NCI-H510A treated with DMSO at 0.1 percent for 48 hours (cell line): ENCODE results near the gene PAFAH1B2.
"Not testable (repeated sequence)": the region's sequence is repeated elsewhere in the genome, so short reads cannot be mapped to it uniquely, and the experiment has no call there.

Source experiments
- DNase-seq: peaks from one replicate; lab custom pipeline; 2025; lab: John Stamatoyannopoulos, UW

The PAFAH1B2 gene

DNA sequence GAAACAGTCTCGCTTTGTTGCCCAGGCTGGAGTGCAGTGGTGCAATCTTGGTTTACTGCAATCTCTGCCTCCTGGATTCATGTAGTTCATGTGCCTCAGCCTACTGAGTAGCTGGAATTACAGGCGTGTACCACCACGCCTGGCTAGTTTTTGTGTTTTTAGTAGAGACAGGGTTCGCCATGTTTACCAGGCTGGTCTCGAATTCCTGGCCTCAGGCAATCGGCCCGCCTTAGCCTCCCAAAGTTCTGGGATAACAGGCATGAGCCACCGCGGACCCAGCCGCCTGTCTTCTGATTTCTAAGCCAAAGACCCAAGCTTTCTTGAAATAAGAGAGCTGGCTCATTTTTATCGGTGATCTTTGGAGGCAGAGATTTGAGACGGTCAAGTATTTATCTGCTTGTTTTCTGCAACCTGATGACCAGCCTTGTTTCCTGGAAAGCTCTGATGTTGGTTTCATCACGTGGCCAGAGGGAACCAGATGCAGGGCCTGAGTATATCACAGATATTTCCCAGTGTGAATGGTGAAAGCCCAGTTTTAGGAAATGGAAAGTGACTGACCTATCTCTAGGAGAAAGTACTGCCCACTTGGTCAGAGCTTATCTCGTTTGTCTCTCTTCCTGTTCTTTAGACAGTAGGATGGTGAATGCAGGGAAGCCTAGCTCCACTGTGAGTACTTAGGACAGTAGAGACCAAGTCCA lies 28.8 kb downstream of the PAFAH1B2 start:
- no peak for DNase-seq

DNA sequence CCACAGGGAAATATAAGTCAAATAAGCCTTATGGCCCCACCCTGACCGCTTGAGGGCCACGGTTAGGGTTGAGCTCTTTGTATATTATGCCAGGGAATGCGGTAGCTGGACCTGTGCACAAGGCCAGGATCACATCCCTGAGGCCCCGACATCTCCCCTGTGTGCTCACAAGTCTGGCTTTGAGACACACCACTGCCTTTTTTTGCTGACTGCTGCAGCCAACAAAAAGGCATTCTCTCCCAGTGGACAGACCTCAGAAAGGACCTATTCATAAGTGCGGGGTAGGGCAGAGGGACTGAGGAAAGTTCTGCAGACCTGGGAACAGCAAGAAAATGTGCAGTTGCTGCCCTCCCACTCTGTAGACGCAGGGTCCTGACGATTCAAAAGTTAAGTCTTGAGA lies 31.0 kb downstream of the PAFAH1B2 start:
- no peak for DNase-seq

DNA sequence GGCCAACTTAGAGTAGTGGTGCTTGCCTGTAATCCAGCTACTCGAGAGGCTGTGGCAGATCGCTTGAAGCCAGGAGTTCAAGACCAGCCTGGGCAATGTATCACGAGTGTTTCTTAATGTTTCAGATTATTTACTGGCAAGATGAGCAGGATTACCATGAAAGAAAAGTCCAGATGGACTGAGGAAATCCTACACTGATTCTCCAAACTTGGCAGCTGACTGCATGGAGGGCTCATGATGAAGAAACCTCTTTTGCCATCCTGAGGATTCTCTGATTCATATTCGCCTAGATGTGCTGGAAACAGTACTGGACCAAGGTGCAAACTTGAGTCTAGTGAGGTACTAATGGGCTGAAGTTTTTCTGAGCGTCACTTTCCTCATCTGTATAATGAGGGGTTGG lies 31.7 kb downstream of the PAFAH1B2 start:
- no peak for DNase-seq

DNA sequence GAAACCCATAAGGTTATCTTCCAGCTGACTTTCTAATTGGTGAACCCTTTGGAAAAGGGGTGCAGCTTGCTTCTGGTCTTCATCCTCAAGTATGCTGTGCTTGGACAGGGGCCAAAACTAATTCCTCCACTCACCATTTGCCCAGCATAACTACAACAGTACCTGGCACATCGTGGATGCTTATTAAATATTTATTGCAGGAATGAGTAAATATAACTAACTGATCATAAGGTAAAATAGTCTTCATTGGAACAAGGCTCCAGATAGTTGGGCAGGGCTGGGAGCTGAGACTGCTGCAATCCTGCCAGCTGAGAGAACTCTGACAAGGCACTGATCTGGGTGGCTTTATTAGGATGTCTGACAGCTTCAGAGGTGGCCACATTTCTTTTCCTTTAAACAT lies 32.1 kb downstream of the PAFAH1B2 start:
- no peak for DNase-seq

DNA sequence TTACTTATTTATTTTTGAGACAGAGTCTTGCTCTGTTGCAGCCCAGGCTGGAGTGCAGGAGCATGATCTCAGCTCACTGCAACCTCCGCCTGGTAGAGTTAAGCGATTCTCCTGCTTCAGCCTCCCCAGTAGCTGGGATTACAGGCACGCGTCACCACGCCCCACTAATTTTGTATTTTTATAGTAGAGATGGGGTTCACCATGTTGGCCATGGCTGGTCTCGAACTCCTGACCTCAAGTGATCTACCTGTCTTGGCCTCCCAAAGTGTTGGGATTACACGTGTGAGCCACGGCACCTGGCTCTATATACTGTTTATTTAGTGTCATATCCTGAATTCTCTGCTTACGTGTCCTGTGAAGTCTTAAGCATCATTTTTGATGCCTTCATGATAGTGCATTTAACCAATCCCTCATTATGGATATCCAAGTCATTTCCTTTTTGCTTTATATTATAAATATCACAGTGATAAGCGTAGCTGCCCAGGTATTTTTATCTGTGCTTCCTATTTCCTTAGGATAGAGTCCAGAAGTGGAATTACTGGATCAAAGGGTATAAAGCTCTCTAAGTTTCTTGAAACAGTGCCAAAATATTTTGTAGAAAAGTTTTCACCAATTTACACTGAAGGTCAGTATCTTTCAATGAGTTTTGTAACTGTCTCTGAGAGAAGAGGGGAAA lies 33.6 kb downstream of the PAFAH1B2 start:
- DNase-seq: no peak

DNA sequence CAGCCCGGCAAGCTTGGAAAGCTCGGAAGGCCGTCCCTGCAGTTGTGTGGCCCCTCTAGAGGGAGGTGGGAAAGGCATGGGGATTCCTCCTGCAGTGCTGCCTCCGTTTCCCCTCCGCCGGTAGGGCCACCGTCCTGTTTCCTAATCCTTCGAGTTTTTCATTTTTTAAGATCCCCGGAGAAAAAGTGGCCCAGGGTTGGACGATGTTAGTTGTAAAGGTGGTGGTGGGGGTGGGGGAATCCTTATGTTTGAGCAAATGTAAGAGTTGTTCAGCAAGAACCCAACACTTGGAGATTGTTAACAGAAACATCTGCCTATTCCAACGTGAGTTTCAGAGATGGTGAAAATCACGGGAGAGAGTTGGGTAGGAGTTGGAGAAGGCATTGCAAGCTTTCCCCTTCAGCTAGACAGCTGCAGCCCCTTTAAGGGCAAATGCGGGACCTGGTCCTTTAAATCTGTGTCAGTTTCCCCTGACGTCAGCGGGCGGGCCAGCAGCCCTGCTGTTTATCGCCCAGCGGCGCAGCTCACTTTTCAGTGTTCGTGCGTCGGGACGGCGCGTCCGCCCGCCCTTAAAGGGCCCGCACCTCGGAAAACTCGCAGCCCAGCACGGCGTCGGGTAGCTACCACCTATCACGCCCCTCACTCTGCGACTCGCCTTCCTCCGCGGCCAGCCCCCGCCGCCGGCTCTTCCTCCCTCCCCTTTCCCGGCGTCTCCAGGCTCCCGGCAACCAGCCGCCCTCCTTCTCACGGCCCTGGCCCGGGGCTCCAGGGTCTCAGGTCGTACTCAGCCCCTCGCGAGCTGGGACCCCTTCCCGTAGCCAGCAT lies 34.3 kb downstream of the PAFAH1B2 start, which contains the start of gene SIDT2:
SIDT2 (plus strand) TSS at position 534 of the 825 bp plus-strand sequence. CDS start 521 bp downstream, outside the sequence.
- peak; percentile 84 for DNase-seq

DNA sequence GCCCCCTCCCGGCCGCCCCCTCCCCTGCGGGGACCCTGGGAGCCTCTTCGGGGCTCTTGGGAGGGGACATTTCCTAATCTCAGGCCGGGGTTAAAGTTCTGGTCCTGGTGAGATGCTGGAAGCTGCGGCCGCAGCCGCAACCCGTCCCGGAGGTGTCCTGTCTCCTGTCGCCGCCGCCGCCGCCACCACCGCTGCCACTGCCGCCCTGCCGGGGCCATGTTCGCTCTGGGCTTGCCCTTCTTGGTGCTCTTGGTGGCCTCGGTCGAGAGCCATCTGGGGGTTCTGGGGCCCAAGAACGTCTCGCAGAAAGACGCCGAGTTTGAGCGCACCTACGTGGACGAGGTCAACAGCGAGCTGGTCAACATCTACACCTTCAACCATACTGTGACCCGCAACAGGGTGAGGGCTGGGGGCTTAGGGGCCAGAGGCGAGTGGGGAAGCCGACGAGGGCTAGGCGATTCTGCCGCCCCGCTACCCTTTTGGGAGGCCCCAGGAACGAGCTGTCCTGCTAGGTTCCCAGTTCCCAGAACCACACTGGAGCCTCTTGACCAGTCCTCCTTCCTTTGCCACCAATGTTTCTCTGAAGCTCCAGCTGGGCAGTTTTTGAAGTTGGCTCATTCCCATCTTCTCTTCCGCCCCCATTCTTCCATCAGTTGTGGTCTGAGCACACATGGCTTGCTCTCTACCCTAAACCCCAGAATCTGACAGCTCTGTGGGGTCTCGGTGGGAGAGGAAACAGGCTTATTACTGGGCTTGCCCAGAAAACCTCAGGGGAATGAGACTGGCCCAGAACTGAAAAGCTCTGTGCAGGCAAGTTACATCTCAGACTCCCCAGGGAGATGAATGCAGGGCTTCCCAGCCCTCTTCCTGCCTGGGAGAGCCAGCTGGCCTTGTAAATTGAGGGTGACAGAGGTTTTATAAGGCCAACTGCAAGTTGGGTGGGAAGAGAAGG lies 35.2 kb downstream of the PAFAH1B2 start:
- DNase-seq: no peak

DNA sequence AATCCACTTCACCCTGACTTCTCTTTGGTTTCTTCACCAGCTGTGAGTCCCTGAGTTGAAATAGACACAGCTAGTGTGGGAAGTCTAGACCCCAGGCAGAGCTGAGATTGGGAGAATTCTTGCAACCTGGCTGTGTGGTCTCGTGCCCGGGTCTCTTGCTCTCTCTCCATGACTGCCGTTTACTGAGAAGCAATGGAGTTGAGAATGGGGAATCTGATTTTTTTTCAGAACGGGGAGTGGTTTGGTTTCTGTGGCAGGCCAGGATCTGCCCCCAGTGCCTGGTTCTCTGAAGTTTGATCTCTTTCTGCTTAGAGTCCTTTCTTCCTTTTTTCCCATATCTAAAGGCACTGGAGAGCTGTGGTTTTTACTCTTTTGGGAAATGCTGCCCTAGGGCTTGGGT lies 35.9 kb downstream of the PAFAH1B2 start:
- no peak for DNase-seq

DNA sequence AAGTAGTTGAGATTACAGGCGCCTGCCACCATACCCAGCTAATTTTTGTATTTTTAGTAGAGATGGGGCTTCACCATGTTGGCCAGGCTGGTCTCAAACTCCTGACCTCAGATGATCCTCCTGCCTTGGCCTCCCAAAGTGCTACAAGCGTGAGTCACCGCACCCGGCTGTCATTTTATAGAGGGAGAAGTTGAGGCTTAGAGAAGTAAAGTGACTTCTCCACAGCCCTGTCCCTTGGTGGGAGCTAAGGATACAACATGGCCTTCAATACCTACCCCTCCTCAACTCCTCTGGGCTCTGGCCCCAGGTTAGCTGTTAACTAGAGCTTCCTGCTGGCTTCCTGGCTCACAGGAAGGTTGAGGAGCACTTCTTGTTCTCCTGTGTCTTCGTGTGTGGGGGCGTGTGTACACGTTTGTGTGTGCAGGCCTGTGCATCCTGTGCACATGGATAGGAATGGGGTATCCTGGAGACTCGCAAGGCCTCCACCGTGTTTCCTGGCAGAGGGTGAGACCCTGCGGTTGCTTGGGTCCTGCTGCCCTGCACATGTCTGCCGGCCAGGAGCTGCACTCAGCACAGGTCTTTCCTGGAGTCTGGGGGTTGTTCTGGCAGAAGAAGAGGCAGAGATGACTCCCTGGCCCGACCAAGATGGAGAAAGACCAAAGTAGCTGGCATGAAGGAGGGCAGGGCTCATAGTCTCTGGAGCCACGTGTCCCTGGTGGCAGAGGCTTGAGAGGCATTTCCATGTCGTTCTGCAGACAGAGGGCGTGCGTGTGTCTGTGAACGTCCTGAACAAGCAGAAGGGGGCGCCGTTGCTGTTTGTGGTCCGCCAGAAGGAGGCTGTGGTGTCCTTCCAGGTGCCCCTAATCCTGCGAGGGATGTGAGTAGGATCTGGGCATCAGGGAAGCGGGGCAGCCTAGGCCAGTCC lies 36.8 kb downstream of the PAFAH1B2 start:
- peak; percentile 25 for DNase-seq

DNA sequence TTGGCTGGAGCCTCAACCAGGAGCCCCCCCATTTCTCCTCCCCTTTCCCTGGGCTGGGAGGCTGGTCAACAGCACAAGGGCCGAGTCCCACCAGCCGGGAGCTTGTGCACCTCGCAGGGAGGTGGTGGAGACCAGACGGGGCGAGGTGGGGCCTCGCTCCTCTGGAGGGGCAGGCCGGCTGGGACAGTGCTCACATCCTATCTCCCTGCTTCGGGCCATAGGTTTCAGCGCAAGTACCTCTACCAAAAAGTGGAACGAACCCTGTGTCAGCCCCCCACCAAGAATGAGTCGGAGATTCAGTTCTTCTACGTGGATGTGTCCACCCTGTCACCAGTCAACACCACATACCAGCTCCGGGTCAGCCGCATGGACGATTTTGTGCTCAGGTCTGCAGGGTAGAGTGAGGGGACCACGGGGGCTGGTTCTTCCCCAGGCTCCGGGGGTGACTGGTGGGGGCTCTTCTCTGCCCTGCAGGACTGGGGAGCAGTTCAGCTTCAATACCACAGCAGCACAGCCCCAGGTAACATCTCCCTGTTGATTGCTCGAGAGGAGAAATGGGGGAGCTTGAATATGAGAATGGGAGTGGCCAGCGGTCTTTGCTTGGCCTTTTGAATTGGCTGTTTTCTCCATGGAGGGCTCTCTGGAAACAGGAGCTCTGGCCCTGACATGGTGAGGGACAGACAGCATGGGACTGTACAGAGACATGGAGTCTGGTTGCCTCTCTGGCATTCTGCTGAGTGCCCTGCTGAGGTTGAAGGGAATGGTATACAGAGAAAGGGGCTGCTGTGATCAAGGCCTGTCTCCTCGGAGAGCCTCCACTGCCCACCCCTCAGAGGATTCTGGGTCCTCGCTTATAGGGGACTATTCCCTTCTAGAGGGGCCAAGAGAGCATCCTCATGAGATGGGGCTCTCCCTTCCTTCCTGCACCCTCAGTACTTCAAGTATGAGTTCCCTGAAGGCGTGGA lies 37.8 kb downstream of the PAFAH1B2 start:
- DNase-seq: no peak

DNA sequence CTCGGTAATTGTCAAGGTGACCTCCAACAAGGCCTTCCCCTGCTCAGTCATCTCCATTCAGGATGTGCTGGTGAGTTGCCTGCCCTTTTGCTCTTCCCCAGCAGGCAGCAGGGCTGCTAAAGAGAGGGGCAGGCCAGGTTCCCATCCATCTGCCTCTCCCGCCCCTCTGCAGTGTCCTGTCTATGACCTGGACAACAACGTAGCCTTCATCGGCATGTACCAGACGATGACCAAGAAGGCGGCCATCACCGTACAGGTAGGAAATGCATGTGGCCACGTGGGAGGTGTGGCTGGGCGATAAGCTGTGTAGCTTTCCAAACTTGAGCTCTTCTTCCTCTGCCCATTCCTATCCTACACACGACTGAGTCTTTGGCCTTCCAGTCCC lies 38.5 kb downstream of the PAFAH1B2 start:
- no peak for DNase-seq

DNA sequence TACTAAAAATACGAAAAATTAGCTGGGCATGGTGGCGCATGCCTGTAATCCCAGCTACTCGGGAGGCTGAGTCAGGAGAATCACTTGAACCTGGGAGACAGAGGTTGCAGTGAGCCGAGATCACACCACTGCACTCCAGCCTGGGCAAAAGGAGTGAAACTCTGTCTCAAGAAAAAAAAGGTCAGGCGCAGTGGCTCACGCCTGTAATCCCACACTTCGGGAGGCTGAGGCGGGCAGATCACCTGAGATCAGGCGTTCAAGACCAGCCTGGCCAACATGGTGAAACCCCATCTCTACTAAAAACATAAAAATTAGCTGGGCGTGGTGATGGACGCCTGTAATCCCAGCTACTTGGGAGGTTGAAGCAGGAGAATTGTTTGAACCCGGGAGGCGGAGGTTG lies 39.1 kb downstream of the PAFAH1B2 start:
- DNase-seq: not testable (repeated sequence)

DNA sequence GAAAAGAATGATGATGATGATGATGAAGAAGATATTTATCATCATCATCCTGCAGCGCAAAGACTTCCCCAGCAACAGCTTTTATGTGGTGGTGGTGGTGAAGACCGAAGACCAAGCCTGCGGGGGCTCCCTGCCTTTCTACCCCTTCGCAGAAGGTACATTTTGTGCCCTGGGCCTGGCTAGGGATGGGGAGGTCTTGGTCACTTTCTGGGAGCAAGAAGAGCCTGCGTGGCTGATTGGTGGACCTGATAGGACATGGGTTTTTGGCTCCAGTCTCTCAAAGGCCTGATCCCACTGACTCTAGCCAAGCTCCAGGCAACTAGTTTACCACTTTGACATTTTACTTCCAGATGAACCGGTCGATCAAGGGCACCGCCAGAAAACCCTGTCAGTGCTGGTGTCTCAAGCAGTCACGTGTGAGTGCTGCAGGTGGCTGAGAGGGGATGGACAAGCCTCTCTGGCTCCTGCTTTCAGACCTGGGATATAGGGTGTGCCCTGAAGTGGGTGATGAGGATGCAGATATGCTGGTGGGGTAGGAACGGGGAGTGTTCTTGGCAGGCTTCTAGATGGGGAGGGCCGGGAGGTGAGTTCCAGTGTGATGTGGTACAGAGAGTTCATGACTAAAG lies 39.8 kb downstream of the PAFAH1B2 start:
- DNase-seq: peak; percentile 84

DNA sequence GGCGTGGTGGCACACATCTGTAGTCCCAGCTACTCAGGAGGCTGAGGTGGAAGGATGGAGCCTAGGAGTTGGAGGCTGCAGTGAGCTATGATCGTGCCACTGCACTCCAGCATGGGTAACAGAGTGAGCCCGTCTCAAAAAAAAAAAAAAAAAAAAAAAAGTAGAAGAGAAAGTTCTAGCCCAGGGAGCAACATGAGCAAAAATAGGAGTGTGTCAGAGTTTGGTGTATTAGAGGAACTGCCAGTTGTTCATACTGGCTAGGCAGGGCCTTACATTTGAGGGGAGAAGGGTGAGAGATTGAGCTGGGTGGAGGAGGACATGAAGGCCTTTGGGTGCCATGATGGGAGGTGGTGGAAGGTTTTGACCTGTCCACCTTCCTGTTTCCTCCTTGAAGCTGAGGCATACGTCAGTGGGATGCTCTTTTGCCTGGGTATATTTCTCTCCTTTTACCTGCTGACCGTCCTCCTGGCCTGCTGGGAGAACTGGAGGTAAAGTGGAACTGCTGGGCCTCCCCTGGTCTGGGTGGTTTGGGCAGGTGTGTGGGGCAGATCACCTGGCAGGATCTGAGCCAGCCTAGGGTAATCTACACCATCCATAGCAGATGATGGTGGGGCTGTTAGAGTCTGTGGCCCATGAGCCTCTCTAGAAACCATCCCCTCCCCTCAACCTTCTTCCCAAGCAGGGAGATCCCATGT lies 41.8 kb downstream of the PAFAH1B2 start:
- no peak for DNase-seq

DNA sequence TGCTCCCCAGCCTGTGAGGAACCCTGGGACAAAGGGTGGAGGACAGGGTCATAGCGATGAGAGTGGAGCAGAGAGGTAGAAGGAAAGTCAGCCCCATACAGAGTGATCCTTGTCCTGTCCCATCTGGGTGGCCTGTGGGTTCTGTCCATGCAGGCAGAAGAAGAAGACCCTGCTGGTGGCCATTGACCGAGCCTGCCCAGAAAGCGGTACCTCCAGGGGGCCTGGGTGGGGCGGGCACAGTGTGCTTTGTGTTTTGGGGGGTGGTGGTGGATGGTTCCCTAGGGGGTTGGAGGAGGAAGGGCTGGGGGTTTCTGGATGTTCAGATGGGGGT lies 42.3 kb downstream of the PAFAH1B2 start:
- DNase-seq: no peak

DNA sequence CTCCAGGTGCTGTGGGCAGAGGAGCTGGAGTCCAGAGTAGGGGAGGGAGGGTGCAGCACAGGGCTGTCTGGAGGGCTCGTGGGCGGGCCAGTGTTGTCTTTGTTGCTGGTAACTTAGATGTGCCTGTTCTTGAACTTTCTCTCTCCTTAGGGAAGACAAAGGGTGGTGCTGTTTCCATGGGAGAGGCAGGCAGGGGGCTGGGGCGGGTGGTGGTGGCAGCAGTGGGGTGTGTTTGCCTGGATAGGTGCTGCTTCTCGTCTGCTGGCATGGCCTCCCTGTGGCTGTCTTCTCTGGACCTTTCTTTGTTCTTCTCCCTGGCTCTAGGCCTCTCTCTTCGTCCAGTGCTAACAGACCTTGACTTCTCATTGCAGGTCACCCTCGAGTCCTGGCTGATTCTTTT lies 42.9 kb downstream of the PAFAH1B2 start:
- DNase-seq: no peak

DNA sequence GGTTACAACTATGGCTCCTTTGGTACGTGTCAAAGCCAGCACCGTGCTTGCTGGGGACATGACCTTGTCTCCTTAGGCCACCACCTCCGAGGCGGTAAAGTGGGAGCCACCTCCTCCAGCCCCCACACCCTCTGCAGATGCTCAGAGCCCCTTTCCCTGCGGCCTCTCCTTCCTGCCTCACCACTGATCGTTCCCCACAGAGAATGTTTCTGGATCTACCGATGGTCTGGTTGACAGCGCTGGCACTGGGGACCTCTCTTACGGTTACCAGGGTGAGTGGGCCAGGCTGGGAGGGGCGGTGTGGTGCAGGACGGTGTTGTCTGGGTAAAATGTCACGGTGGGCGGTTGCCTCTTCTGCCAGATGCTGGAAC lies 43.3 kb downstream of the PAFAH1B2 start:
- DNase-seq: no peak

DNA sequence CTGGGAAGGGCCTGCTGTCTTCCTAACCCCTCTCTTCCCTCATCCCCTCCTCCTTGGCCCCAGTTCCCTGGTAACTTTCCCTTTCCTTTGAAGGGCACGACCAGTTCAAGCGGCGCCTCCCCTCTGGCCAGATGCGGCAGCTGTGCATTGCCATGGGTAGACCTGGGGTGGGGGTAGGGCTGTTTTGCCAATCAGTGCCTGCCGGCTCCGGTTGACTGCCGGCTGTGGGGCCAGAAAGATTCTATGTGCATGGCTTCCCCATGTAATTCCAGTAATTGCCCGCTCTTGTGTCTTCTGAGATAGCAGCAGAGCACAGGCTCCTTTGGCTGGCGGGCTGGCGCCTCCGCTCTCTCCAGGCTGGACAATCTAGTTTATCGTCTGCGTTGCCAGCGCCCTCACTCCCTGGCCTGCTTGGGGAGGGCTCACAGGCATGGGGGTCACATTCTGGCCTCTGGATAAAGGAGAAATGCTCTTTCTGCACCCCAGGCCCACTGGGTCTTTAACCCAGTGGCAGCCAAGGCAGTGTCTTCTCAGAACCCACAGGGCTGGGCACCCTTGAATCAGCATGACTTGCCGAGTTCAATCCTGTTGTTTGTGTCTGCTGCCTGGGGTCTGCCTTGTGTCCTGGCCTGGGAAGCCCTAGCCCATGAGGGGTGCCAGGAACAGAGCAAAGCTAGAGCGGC lies 43.9 kb downstream of the PAFAH1B2 start:
- DNase-seq: no peak
